CD1c-positive myeloid dendritic cell (primary cell): ENCODE results near the gene ANP32A.
"Not testable (repeated sequence)": the region's sequence is repeated elsewhere in the genome, so short reads cannot be mapped to it uniquely, and the experiment has no call there.

ENCODE experiments used
- DNase-seq: peaks from one replicate; pipeline ENCODE4 v3.0.0-alpha.2; 2016; ENCODE audit errors: extremely low spot score

ANP32A gene

DNA sequence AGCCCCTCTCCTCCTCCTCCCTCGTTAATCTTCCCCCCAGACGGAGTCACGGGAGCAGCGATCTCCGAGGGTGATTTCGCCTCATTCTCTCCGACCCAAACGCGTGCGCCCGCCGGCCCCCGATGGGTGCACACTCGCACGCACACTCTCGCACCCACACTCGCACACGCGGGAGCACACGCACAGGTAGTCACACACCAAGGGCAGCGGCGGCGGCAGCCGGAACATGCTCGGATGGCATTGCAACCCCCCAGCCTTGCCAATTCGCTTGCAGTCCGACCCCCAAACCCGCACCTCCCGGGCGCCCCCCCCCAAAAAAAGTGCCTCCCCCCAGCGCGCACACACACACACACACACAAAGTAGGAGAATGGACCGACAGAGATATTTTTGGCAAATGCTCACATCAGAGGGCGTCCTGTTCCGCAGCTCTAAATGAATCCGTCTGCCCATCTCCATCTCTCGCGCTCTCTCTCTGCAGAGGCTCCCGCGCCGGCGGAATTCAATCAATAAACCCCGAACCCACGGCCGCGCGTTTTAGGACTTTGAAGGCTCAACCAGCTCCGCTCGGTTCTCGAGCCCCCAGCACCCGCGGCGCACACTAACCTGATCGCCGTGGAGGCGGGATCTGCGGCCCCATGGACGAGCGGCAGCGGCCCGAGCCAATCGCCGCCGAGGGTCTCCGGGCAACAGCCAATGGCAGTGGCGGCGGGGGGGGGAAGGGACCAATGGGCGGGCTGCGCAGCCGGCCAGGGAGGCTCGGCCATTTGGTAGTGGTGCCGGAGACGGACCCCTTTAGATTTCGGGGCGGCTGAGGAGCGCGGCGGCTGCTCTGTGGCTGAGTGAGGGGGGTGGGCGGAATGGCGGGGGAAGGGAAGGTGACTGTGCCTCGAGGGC, at the start of gene ANP32A:
ANP32A (minus strand) TSS at position 601 of the 895 bp plus-strand sequence; CDS start at position 457, 144 bp downstream.
- DNase-seq = peak; percentile 97

DNA sequence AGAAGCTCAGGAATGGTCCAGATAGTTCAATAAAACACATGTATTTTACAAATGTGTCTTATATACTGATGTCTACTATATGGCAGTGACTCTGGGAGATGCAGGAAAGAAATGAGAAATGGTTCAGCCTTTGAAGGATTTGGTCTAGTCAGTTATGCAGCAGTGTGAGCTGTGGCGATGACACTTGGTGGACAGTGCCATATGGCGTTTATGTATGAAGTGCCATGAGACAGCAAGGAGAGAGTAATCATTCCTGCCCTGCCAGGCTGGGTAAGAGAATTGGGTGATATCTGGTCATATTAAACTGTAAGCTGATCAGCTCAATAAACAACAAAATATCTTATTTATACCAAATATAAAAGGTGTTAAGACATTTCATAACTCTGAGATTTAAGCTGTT, 47.6 kb upstream of the ANP32A start:
- no peak for DNase-seq

DNA sequence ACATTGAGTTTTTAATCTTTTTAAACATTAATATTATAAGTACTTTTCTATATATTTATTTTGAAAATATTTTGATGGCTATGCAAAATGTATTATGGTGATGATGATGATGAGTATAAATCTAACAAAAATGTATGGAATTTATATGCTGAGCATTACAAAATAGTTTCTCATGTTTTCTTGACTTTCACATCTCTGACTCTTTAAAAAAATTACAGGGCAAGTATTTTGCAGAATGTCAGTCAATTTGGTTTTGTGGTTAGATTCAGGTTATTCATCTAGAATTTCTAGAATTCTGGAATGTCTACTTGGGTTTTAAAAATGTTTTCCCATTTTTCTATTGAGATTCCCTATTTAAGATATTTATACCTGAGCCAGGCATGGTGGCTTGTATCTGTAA, 41.7 kb upstream of the ANP32A start:
- no peak for DNase-seq

DNA sequence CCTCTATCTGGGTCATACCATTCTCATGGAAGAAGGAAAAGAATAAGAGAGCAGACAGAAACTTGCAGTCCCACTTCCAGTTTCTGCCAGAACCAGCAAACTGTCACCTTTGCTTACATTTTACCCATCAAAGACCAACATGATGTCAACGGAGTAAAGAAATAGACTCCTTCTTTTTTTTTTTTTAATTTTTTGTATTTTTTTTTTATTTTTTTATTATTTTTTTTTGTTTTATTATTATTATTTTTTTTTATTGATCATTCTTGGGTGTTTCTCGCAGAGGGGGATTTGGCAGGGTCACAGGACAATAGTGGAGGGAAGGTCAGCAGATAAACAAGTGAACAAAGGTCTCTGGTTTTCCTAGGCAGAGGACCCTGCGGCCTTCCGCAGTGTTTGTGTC, 38.0 kb upstream of the ANP32A start:
- not testable (repeated sequence) for DNase-seq

DNA sequence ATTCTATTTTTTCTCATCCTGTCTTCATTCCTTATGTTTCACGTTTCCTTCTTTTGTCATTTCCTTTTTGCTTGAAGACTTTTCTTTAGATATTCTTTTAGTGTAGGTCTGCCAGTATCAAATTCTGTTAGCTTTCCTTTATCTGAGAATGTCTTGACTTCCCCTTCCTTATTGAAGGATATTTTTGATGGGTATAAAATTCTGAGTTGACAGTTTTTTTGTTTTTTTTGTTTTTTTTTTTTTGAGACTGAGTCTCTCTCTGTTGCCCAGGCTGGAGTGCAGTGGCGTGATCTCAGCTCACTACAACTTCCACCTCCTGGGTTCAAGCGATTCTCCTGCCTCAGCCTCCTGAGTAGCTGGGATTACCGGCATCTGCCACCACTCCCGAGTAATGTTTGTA, 36.7 kb upstream of the ANP32A start:
- not testable (repeated sequence) for DNase-seq

DNA sequence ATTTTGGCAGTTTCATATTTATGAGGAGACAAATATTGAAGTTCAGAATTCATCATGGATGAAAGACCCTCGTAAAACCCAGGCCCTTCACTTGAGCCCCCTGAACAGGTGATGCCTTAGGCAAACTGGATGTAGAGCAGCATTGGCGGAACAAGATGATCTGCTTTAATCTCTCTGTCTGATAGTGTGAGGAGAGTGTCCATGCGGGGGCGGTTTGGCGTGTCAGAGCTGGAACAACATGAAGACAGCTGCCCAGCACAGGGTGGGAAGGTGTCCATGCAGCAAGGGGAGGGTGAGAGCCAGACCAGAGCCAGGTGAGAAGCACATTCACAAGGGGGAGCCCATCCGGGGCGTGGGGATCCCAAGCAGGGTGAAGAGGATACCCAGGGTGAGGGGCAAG, 31.8 kb upstream of the ANP32A start:
- DNase-seq = no peak

DNA sequence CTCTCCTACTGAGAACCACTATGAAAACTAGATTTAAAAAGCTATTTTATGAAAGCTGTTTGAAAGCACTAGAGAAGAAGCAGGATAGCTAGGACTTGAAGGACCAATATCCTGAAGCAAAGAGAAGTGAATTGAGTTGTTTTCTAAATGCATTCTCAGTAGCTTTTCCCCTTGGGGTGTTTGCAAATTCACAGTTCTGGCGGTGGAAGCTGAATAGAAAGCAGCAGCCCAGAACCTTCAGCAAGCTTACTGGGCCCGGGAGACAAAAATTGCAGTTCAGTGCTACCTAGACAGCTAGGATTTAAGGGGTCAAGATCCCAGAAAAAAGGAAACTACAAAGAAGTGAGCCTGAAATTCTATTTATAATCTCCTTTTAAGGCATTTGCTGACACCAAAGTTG, 31.3 kb upstream of the ANP32A start:
- no peak for DNase-seq

DNA sequence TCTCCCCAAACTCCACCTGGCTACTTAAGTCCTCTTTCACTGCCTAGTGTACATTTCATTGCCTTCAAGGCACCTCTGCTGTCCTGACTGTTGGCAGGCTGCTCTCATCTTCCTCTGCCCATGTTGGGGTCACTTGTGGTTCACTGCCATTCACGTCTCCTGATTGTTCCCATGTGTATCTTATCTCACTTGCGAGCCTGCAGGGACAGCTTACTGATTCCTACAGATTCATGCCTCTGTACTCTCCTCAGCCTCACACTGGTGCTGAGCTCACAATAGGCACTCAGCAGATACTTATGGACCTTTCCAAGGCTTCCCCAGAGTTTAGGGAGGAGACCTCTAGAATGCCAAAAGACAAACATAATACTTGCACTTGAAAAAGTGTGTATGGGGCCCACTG, 28.8 kb upstream of the ANP32A start:
- DNase-seq = no peak

DNA sequence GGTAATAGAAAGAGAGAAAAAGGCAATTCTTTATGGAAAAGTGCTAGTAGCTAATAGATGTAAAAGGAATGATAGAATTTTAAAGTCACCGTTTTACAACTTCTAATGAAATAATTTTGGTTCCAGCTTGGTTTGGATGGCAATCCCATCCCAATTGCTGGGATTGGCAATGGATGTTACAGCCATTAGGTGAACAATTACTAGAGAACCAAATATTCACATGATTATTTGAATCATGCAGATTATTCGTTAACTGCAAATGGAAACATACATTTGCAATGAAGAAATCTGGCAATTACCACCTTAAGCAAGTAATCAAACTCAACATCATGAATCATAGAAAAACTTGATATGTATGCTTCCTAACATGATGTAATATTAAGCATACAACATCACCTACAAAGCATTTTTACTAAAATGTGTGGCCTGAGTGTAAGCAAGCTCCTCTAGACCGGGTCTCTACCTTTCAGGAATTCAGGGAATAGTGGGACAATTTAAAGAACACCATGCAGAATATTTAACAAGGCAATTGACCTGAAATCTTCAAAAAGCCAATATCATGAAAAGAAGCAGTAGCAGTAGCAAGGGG, 26.2 kb upstream of the ANP32A start:
- DNase-seq = no peak

DNA sequence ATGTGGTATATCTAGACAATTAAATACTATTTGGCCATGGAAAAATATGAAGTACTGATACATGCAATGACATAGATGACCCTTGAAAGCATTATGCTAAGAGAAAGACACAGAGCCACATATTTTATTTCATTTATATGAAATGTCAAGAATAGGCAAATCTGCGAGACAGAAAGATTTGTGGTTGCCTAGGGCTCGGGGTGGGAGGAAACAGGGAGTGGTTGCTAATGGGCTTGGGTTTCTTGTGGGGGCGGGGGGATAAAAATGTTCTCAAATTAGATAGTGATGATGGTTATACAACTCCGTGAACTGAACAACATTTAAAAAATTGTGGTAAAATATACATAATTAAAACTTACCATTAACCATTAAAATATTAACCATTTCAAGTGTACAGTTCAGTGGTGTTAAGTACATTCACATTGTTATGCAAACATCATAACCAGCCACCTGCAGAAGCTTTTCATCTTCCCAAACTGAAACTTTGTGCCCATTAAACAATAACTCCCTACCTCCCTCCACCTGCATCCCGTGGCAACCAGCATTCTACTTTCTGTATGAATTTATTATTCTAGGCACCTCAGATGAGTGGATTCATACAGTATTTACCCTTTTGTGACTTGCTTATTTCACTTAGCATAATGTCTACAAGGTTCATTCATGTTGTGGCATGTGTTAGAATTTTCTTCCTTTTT, 24.3 kb upstream of the ANP32A start:
- DNase-seq = no peak

DNA sequence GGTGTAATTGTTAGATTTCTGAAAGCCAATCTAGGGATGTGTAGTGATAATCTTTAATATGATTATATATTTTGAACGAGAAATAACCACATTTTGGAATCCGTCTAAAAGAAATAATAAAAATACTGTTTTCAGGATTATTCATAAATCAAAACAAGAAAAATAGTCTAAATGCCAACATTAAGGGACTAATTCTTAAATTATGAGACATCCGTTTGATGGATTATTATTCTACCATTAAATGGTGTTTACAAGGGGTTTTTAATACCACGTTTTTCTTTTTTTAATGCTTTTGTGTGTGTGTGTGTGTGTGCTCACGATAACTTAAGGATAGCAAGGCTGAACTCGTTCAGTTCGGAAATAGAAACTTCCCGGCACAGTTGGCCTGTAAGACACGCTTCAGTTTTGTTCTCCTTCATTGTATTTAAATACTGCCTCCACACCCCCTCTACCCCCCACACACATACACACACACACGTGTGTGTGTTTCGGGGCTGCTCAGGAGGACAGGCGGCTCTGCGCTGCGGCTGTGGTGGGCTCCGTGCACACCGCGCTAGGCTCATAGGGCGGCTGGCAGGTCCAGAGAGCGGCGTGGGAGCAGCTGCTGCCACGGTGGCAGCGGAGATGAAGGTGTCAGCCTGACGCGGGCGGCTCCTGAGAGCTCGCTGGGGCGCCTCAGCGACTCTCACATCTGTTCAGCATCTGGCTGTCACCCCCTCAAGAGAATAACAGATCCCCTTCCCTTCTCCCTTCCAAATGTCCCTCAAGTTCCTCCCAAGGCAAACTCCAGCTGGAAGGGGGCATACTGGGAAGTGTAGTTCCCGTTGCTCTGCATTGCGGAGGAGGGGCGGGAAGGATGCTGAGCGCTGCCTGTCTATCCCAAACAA, 23.0 kb upstream of the ANP32A start:
- DNase-seq = no peak

DNA sequence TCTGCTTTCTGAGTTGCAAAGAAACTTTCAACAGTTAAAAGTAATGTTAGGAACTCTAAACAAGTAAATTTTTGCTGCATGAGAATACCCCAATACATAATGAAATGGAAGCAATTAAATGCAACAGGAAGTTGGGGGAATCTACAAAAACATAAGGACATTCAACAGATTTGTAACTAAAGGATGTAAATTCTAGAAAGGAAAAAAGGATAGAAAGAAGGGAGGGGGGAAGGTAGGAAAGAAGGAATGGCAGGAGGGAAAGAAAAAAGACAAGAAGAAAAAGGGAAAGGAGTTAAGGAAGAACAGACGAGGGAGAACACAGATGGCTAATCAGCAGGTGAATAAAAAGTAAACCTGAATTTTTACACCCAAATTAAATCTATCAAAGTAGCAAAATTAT, 22.3 kb upstream of the ANP32A start:
- no peak for DNase-seq

DNA sequence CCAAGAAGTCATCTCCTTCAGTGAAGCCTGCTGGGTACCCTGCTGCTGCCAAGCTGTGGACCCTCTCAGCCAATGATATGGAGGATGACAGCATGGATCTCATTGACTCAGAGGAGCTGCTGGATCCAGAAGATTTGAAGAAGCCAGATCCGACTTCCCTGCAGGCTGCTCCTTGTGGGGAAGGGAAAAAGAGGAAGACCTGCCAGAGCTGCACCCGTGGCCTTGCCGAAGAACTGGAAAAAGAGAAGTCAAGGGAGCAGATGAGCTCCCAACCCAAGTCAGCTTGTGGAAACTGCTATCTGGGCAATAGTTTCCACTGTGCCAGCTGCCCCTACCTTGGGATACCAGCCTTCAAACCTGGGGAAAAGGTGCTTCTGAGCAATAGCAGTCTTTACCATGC, 13.7 kb upstream of the ANP32A start:
- DNase-seq = peak; percentile 84

DNA sequence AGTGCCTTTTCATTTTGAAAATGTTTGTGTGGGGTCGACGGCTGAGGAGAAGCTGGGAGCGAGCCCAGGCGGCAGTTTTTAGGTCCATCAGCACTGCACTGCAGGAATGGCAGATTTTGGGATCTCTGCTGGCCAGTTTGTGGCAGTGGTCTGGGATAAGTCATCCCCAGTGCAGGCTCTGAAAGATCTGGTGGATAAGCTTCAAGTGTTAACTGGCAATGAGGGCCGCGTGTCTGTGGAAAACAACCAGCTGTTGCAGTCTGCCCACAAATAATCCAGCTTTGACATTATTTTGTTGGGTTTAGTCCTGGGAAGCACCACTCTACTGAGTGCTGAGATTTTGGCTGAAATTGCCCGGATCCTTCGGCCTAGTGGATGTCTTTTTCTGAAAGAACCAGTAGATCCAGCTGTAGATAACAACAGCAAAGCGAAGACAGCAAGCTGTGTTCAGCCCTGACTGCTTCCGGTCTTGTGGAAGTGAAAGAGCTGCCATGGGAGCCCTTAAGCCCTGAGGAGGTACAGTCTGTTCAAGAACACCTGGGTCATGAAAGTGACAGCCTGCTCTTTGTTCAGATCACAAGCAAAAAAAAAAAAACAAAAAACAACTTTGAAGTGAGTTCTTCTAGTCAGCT, 13.1 kb upstream of the ANP32A start:
- no peak for DNase-seq

DNA sequence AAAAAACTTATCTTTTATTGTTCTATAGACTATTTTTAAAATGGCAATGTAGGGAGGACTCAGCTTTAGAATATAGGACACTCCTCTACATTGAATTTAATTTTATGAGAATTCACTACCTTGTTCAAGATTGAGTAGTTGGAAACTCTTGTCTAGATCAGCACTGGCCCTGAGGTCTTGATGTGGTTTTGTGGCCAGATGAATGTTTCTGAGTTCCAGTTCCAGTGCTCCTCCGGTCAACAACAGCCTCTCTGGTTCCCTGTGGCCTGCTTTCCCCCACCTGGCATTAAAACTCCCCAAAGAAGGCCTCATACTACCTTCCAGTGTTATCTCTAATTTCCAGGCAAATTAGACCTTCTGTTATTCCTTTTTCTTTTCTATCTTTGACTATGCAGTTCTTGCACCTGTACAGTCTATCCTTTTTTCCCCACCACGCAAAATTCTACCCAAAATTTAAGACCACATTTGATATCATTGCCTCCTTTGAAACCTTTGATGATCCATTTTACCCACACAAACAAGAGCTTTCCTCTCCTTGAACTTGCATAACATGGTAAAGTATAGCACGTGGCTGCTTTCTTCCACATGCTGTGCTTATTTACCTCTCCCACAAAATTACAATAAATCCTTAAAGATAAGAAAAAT, 9.6 kb upstream of the ANP32A start:
- no peak for DNase-seq

DNA sequence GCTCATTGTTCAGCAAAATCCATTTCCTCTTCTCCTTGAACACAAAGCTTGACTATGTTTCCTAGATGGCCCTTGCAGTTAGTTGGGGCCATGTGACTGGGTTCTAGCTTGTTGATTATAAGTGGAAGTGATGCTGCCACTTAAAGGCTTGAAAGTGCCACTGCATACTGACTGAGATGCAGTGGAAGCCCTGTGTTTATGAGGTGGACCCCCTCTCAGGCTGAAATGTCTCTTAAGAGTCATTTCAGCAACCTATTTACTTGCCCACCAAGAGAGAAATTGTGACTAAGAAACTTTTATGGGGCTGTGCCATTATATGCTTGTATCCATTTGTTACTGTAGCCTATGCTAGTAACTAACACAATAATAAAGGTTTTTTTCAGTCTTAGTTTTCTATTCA, 8.4 kb upstream of the ANP32A start:
- peak; percentile 53 for DNase-seq

DNA sequence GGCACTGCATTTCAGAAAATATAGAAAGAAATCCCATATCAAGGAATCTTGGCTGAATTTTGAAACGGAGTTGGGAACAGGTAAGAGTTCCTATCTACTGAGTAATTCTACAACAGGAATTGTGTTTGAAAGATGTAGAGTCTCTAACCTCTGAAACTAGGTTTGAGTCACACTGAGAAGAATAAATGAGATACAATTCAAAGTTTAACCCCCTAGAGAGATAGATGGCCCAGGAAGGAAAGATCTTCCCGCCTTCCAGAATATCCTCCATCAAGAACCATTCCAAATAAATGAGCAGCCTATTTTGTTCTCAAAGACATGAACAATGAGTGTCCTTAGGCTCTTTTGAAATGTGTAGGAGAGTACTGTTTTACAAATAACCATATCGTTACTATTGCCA, 2.9 kb upstream of the ANP32A start:
- DNase-seq = no peak

DNA sequence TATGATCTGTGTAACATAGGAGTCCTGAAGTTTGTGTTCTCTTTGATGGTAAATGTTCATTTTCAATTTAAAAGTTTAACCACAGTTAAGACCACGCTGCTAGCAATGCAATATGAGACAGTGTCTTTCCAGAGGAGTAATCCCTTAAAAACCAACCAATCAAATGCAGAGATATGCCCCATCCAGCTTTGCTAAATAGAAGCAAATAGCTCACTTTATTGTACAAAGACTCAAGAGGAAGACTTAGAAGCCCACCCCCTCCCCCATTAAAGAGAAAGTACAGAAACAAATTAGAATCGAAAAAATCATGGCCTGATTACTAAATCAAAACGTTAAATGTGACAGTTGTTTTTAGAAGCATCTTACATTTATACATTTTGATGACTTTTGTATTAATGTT, 2.1 kb upstream of the ANP32A start:
- no peak for DNase-seq

DNA sequence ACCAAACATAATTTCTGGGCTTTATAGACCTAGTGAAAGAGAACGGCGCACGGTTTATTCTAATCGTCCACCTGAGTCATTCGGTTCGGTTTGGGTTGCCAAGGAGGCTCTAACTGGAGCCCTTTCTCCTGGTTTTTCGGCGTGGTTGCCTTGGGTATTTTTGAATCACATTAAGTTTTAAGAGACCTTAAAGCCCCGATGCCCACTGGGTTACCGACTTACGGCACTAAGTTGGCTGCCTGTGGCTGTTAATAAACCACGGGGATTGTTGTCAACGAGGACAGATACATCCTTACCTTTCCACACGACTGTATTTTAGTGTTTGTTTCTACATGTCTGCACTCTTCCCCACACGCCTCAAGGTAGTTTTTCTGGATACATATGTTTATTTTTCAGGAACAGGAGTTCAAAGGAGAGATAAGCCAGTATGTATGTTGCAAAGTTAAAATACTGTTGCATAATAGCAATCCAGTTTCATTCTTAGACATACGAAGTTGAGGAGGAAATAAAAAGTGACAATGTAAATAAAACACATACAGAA, 1.2 kb upstream of the ANP32A start:
- peak; percentile 75 for DNase-seq

DNA sequence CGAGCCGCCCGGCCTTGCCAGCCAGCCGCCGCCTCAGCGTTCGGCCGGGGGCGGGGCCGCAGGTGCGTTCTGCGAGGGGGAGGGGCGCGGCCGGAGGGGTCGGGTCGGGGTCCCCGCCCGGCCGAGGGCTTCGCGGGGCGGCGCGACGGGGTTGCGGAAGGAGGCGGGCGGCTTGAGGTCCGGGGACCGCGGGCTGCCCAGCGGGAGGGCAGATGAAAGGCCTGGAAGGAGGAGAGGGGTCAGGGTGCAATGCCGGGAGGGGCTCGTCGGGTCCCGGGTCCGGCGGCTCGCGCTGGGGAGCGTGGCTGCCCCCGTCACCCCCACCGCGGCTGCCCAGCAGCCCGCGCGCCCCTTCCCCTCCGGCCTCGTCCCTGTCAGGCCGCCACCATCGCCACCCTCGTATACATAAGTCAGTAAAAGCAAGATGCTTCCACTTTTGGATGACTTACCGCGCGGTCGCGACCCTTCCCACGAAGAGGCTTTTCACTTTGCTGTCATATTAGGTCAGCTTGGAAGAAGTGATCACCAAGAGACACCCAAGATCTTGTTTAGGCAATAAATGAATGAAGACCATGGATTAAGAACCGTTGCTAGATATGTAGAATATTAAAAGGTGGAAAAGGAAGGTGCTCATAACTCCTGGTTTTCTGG, 620 bp upstream of the ANP32A start:
- peak; percentile 39 for DNase-seq
